IMR-90 (cell line): ENCODE data around the gene NCLN. TPM values are rescaled to one million over a fixed set of nuclear protein-coding genes. Genes with fewer than 3 reads are reported as not detected.

Experiments
- ATAC-seq: fragments of 200-7000 bp; cut with Tn5 transposase; 2 replicates; pipeline ENCODE4 v1.9.1; 2020; ENCODE audit warnings: low read depth, mild to moderate bottlenecking, moderate library complexity
- BruUV-seq: library from RNA; stranded (reverse); fragments of 400-500 nt; replicated peaks from 2 replicates; lab custom pipeline; 2021; lab: Mats Ljungman, UMichigan
- CTCF ChIA-PET: fragments of 300-600 bp; formaldehyde crosslinking; extraction: SDS; loops from one replicate; lab custom pipeline; 2021; ENCODE audit warnings: antibody characterized with exemption; lab: Yijun Ruan, JAX
- POLR2A ChIA-PET: fragments of 300-600 bp; sonication (Branson Sonifier 250); formaldehyde crosslinking; loops from one replicate; lab custom pipeline; 2022; ENCODE audit warnings: antibody characterized with exemption; ENCODE audit not compliant: unreplicated experiment; lab: Charles Lee
- DNase-seq: peaks from one replicate; pipeline ENCODE4 v3.0.0; 2013
- H2AFZ ChIP-seq: replicated peaks from 2 replicates; pipeline ENCODE3; 2013; ENCODE audit warnings: low read length, mild to moderate bottlenecking; ENCODE audit not compliant: poor library complexity
- H2AK5ac ChIP-seq: 2 replicates; pipeline ENCODE4 v1.6.1; 2013; ENCODE audit warnings: low read depth, low read length, inconsistent platforms
- H2AK9ac ChIP-seq: replicated peaks from 2 replicates; pipeline ENCODE3; 2013; ENCODE audit warnings: mild to moderate bottlenecking, low read depth, low read length, moderate library complexity; ENCODE audit not compliant: poor library complexity
- H2BK120ac ChIP-seq: 2 replicates; pipeline ENCODE4 v1.6.1; 2013; ENCODE audit warnings: low read depth, low read length, inconsistent platforms
- H2BK15ac ChIP-seq: 3 replicates; pipeline ENCODE4 v1.6.1; 2013; ENCODE audit warnings: low read depth, low read length, inconsistent platforms
- H2BK20ac ChIP-seq: 2 replicates; pipeline ENCODE4 v1.6.1; 2013; ENCODE audit warnings: low read depth, mild to moderate bottlenecking, inconsistent platforms, low read length, moderate library complexity
- H2BK5ac ChIP-seq: 2 replicates; pipeline ENCODE4 v1.6.1; 2013; ENCODE audit warnings: mild to moderate bottlenecking, low read depth, low read length, inconsistent platforms; ENCODE audit not compliant: poor library complexity, severe bottlenecking
- H3K14ac ChIP-seq: replicated peaks from 2 replicates; pipeline ENCODE4 v1.6.1; 2013; ENCODE audit warnings: low read depth, low read length, inconsistent platforms
- H3K18ac ChIP-seq: 2 replicates; pipeline ENCODE4 v1.6.1; 2013; ENCODE audit warnings: low read depth, low read length, control low read depth
- H3K23ac ChIP-seq: 2 replicates; pipeline ENCODE4 v1.6.1; 2013; ENCODE audit warnings: low read depth, low read length, inconsistent platforms
- H3K27ac ChIP-seq: 2 replicates; pipeline ENCODE4 v1.5.1; 2013; ENCODE audit warnings: mild to moderate bottlenecking, control low read depth, low read length; ENCODE audit not compliant: insufficient read depth
- H3K27me3 ChIP-seq: 2 replicates; pipeline ENCODE4 v1.6.1; 2013; ENCODE audit warnings: low read length; ENCODE audit not compliant: control insufficient read depth, insufficient read depth
- H3K36me3 ChIP-seq: 2 replicates; pipeline ENCODE4 v1.6.1; 2013; ENCODE audit warnings: low read length, mixed read lengths; ENCODE audit not compliant: control insufficient read depth, insufficient read depth
- H3K4ac ChIP-seq: 2 replicates; pipeline ENCODE4 v1.6.1; 2013; ENCODE audit warnings: low read depth, low read length, inconsistent platforms
- H3K4me1 ChIP-seq: 2 replicates; pipeline ENCODE4 v1.6.1; 2013; ENCODE audit warnings: low read length, mixed read lengths; ENCODE audit not compliant: control insufficient read depth, insufficient read depth
- H3K4me2 ChIP-seq: 2 replicates; pipeline ENCODE4 v1.6.1; 2013; ENCODE audit warnings: low read depth, mild to moderate bottlenecking, control low read depth, low read length, moderate library complexity
- H3K4me3 ChIP-seq: 2 replicates; pipeline ENCODE4 v1.5.1; 2013; ENCODE audit warnings: low read depth, mild to moderate bottlenecking, control low read depth, low read length, moderate library complexity; ENCODE audit not compliant: insufficient read depth
- H3K56ac ChIP-seq: 2 replicates; pipeline ENCODE4 v1.6.1; 2013; ENCODE audit warnings: low read length, inconsistent platforms; ENCODE audit not compliant: insufficient read depth; ENCODE audit errors: extremely low read depth
- H3K79me1 ChIP-seq, 2 experiments: 2 replicates each; pipeline ENCODE4 v1.6.1; 2013; ENCODE audit warnings: low read length in 2 of 2, inconsistent platforms in 1 of 2, low read depth in 1 of 2
- H3K9ac ChIP-seq: 2 replicates; pipeline ENCODE4 v1.6.1; 2013; ENCODE audit warnings: low read depth, low read length, control low read depth
- H3K9me1 ChIP-seq: 2 replicates; pipeline ENCODE4 v1.6.1; 2013; ENCODE audit warnings: low read length, inconsistent platforms; ENCODE audit not compliant: insufficient read depth
- H3K9me3 ChIP-seq: 2 replicates; pipeline ENCODE4 v1.6.1; 2013; ENCODE audit warnings: low read length; ENCODE audit not compliant: control insufficient read depth, insufficient read depth
- H4K20me1 ChIP-seq: 2 replicates; pipeline ENCODE4 v1.6.1; 2013; ENCODE audit warnings: low read length, inconsistent platforms; ENCODE audit not compliant: insufficient read depth
- H4K5ac ChIP-seq: 2 replicates; pipeline ENCODE4 v1.6.1; 2013; ENCODE audit warnings: mild to moderate bottlenecking, low read depth, low read length, control low read depth
- H4K8ac ChIP-seq, 2 experiments: 2 replicates each; pipeline ENCODE4 v1.6.1; 2013; ENCODE audit warnings: low read depth in 2 of 2, low read length in 2 of 2, control low read depth in 1 of 2, inconsistent platforms in 1 of 2
- H4K91ac ChIP-seq: 2 replicates; pipeline ENCODE4 v1.6.1; 2013; ENCODE audit warnings: low read depth, low read length, inconsistent platforms; ENCODE audit not compliant: insufficient read depth
- BHLHE40 ChIP-seq: fragments of 150-350 bp; IDR thresholded peaks from 2 replicates; pipeline ENCODE4 v1.6.1; 2016; ENCODE audit warnings: mild to moderate bottlenecking, low read depth, low read length
- CEBPB ChIP-seq: IDR thresholded peaks from 2 replicates; pipeline ENCODE4 v1.6.1; 2012; ENCODE audit warnings: low read depth, low read length, improper control_type of control experiment
- CHD1 ChIP-seq: IDR thresholded peaks from 2 replicates; pipeline ENCODE4 v1.6.1; 2012; ENCODE audit warnings: low read depth, low read length, improper control_type of control experiment
- ELK1 ChIP-seq: fragments of 150-350 bp; IDR thresholded peaks from 2 replicates; pipeline ENCODE4 v1.6.1; 2016; ENCODE audit warnings: low read depth, mild to moderate bottlenecking, low read length, moderate library complexity, borderline replicate concordance
- FOS ChIP-seq: fragments of 150-350 bp; IDR thresholded peaks from 2 replicates; pipeline ENCODE4 v1.6.1; 2016; ENCODE audit warnings: low read depth, low read length
- MAFK ChIP-seq: IDR thresholded peaks from 2 replicates; pipeline ENCODE4 v1.6.1; 2012; ENCODE audit warnings: low read depth, low read length, improper control_type of control experiment
- MAZ ChIP-seq: IDR thresholded peaks from 2 replicates; pipeline ENCODE4 v1.6.1; 2012; ENCODE audit warnings: low read depth, mild to moderate bottlenecking, low read length, improper control_type of control experiment, moderate library complexity, borderline replicate concordance
- MXI1 ChIP-seq: IDR thresholded peaks from 2 replicates; pipeline ENCODE4 v1.6.1; 2012; ENCODE audit warnings: low read depth, mild to moderate bottlenecking, low read length, moderate library complexity, borderline replicate concordance
- NFE2L2 ChIP-seq: fragments of 150-350 bp; IDR thresholded peaks from 2 replicates; pipeline ENCODE4 v1.6.1; 2016; ENCODE audit warnings: low read depth, mild to moderate bottlenecking, low read length
- POLR2A ChIP-seq: IDR thresholded peaks from 2 replicates; pipeline ENCODE4 v1.6.1; 2012; ENCODE audit warnings: mild to moderate bottlenecking, low read depth, low read length
- RAD21 ChIP-seq: IDR thresholded peaks from 2 replicates; pipeline ENCODE4 v1.6.1; 2012; ENCODE audit warnings: low read length, improper control_type of control experiment
- RCOR1 ChIP-seq: IDR thresholded peaks from 2 replicates; pipeline ENCODE4 v1.6.1; 2012; ENCODE audit warnings: mild to moderate bottlenecking, low read length, improper control_type of control experiment; ENCODE audit not compliant: insufficient replicate concordance
- RFX5 ChIP-seq: IDR thresholded peaks from 2 replicates; pipeline ENCODE4 v1.8.0; 2012; ENCODE audit warnings: low read depth, mild to moderate bottlenecking, low read length, moderate library complexity
- SMC3 ChIP-seq: fragments of 150-350 bp; IDR thresholded peaks from 2 replicates; pipeline ENCODE4 v1.6.1; 2016; ENCODE audit warnings: low read depth, mild to moderate bottlenecking, antibody characterized with exemption, low read length, moderate library complexity
- WGBS, 2 experiments: methylation state at CpG; one replicate each; pipeline versions ENCODE4 v1.1.5 to v1.1.7; 2013; ENCODE audit warnings: missing lambda C conversion rate in 2 of 2; ENCODE audit not compliant: insufficient read length in 1 of 2; ENCODE audit errors: extremely low coverage in 2 of 2; 5-methylcytosine and 5-hydroxymethylcytosine counted together
- dilution Hi-C: fragments of 300-500 bp; cut with HindIII; formaldehyde crosslinking; loops from one replicate; pipeline ENCODE4 v1.14.3; 2018; ENCODE audit warnings: low sequenced_read_pairs; ENCODE audit not compliant: unreplicated experiment
- in situ Hi-C: fragments of 300-500 bp; cut with MboI; formaldehyde crosslinking; loops from 3 replicates; pipeline ENCODE4 v1.14.3; 2019; ENCODE audit warnings: low sequenced_read_pairs, inconsistent platforms, mixed read lengths
- intact Hi-C: fragments of 100-400 bp; cut with micrococcal nuclease; formaldehyde crosslinking; loops from 2 replicates; pipeline ENCODE4 v1.10.0; 2022
- polyA plus RNA-seq, 3 experiments: library from polyadenylated mRNA; depleted of rRNA; stranded (reverse); fragments of >200 nt; gene quantifications; 2 replicates each; pipeline ENCODE4 v1.2.3, GENCODE V29; 2012; ENCODE audit warnings: low replicate concordance in 1 of 3
- total RNA-seq: library from RNA; depleted of rRNA; stranded (reverse); fragments of >200 nt; gene quantifications from 2 replicates; pipeline ENCODE4 v1.2.3, GENCODE V29; 2012
- TF ChIP-seq, protein P1 (sequence below): conservative IDR thresholded peaks from 2 replicates; pipeline ENCODE4 v1.5.1; 2012; ENCODE audit warnings: mild to moderate bottlenecking, low read depth, low read length, improper control_type of control experiment
- TF ChIP-seq, protein P2 (sequence below): fragments of 150-350 bp; IDR thresholded peaks from 2 replicates; pipeline ENCODE4 v1.6.1; 2017; ENCODE audit warnings: mild to moderate bottlenecking, antibody characterized with exemption, low read length, low read depth

Gene NCLN
- total and polyA plus RNA-seq, 2 of the 4 experiments (the other 2 are of a cell fraction): 32.8 to 90.8 TPM

DNA sequence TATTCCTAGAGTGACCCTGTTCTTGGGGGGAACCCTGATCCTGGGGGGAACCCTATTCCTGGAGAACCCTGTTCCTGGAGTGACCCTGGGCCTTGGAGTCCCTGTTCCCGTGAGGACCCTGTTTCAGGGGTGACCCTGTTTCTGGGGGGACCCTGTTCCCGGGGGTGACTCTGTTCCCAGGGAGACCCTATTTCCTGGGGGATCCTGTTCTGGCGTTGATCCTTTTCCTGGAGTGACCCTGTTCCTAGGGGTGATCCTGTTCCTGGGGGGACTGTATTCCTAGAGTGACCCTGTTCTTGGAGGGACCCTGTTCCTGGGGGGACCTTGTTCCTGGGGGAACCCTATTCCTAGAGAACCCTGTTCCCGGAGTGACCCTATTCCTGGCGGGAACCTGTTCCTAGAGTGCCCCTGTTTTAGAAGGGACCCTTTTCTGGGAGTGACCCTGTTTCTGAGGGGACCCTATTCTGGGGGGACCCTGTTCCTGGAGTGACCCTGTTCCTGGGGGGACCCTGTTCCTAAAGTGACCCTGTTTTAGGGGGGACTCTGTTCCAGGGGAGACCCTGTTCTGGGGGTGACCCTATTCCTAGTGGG is 34.9 kb upstream of the NCLN start:
- no peak overlapping the region for H2AK5ac ChIP-seq
- H3K14ac ChIP-seq: no peak overlapping the region
- TF ChIP-seq, protein P1, sequence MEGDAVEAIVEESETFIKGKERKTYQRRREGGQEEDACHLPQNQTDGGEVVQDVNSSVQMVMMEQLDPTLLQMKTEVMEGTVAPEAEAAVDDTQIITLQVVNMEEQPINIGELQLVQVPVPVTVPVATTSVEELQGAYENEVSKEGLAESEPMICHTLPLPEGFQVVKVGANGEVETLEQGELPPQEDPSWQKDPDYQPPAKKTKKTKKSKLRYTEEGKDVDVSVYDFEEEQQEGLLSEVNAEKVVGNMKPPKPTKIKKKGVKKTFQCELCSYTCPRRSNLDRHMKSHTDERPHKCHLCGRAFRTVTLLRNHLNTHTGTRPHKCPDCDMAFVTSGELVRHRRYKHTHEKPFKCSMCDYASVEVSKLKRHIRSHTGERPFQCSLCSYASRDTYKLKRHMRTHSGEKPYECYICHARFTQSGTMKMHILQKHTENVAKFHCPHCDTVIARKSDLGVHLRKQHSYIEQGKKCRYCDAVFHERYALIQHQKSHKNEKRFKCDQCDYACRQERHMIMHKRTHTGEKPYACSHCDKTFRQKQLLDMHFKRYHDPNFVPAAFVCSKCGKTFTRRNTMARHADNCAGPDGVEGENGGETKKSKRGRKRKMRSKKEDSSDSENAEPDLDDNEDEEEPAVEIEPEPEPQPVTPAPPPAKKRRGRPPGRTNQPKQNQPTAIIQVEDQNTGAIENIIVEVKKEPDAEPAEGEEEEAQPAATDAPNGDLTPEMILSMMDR: no peak
- TF ChIP-seq ELK1: no peak
- TF ChIP-seq, protein P2, sequence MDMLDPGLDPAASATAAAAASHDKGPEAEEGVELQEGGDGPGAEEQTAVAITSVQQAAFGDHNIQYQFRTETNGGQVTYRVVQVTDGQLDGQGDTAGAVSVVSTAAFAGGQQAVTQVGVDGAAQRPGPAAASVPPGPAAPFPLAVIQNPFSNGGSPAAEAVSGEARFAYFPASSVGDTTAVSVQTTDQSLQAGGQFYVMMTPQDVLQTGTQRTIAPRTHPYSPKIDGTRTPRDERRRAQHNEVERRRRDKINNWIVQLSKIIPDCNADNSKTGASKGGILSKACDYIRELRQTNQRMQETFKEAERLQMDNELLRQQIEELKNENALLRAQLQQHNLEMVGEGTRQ: no peak
- no peak for TF ChIP-seq SMC3
- no peak for TF ChIP-seq MXI1
- TF ChIP-seq NFE2L2: no peak
- no peak for TF ChIP-seq FOS
- no peak for TF ChIP-seq MAFK
- TF ChIP-seq RAD21: no peak
- no peak for TF ChIP-seq POLR2A
- TF ChIP-seq CHD1: no peak
- TF ChIP-seq BHLHE40: no peak
- no peak for TF ChIP-seq MAZ
- TF ChIP-seq RFX5: no peak
- no peak for TF ChIP-seq CEBPB
- TF ChIP-seq RCOR1: no peak
- no peak overlapping the region for H3K4ac ChIP-seq
- peaks cover 4% of the 10 kb centered on the region; the same call in 1 of the 2 replicates for H3K4me1 ChIP-seq
- peaks cover 15% of the 10 kb centered on the region; the same call in 1 of the 2 replicates for H3K9me1 ChIP-seq
- no peak overlapping the region for H3K4me3 ChIP-seq
- H3K56ac ChIP-seq: no peak overlapping the region
- no peak overlapping the region for H3K9ac ChIP-seq
- no CpG with 5 or more reads among the region's 5 CpGs for WGBS, 2 experiments
- H3K27me3 ChIP-seq: no peaks in the 10 kb centered on the region
- peaks cover 0 to 13% of the 10 kb centered on the region in 2 experiments; a peak in 1 of 4 replicates for H3K79me1 ChIP-seq
- H4K20me1 ChIP-seq: no peaks in the 10 kb centered on the region; the same call in 1 of the 2 replicates
- no peaks in the 10 kb centered on the region for H3K9me3 ChIP-seq
- ATAC-seq (no peak), DNase-seq (no peak)
- no peaks in the 10 kb centered on the region for H3K36me3 ChIP-seq
- in situ Hi-C loops (no loop called here), dilution Hi-C loops (no loop called here), intact Hi-C loops (no loop called here)
- H3K27ac ChIP-seq: no peak overlapping the region
- no peak overlapping the region for H3K4me2 ChIP-seq
- H2BK120ac ChIP-seq: no peak overlapping the region
- H4K91ac ChIP-seq: no peak overlapping the region; the same call in 1 of the 2 replicates
- CTCF ChIA-PET: no interaction called here
- no peak overlapping the region for H2BK15ac ChIP-seq
- peak overlapping the region; percentile 69 for H2AFZ ChIP-seq
- no peak overlapping the region for H4K8ac ChIP-seq
- no peak overlapping the region for H3K23ac ChIP-seq
- H2AK9ac ChIP-seq: no peak overlapping the region
- H2BK5ac ChIP-seq: no peak overlapping the region
- no peak overlapping the region for H3K18ac ChIP-seq
- POLR2A ChIA-PET: no interaction called here
- H2BK20ac ChIP-seq: 0 out of 2 replicates have a peak overlapping the region, but pooled peaks have one; percentile 7
- H4K5ac ChIP-seq: no peak overlapping the region
- BruUV-seq: no TSS peak
